Measurements from ENCODE around the gene NHEJ1. TPM values are rescaled to one million over a fixed set of nuclear protein-coding genes. Genes with fewer than 3 reads are reported as not detected.

The NHEJ1 gene
- total and polyA plus RNA-seq, 2 donors (not counting 3 experiments of a cell fraction or from before 2014, with no cell fraction given) = 12.8 to 12.9 TPM

DNA sequence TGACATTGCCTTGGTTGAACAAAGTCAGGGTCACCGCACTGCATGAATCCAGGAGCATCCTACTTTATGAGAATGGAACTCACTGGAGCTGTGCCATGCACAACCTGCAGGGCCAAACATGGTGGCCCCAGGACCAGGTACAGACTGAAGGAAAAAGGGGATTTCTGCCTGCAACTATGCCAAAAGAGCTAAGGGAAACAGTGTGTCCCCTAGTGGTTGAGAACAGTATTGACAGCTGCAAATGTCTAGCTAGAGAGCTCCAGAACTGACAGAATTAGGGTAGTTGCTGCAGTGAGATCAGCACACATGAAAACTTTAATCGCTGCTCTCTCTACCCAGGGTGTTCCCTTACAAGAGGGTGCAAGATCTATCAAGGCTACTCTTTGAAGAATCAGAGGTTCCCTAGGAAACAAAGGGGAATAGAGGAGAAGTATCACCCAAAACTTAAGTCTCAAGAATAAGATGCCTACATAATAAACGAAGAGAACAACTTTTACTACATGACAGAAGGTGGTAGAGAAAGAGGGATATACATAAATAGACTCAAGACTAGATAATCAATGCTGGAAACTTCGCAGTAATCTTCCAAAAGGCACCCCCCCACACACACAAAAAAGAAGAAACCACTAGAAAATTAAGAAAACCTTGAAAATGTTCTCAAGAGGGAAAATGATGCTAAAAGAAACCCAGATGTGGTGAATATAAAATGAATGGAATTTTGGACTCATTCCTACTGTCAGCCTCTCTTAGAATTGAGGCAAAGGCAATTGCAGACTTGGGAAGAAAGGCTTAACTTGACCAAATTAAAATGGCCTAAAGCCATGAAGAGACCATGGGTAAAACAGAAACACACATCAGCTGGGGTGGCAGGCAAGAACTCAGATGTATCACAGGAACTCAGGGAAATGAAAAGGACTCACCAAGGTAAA is 56.2 kb downstream of the NHEJ1 start:
- POLR2A ChIA-PET = no interaction called here
- TF ChIP-seq CTCF (IDR thresholded peaks at IDR 0.05; ENCODE audit: extremely low read depth in 1 of 2, insufficient read depth in 1 of 2, low read depth in 1 of 2, low read length in 2 of 2) (peak; percentile 84 to 86), MAX (IDR thresholded peaks at IDR 0.05; ENCODE audit: insufficient read depth, insufficient read length) (no peak), JUN (IDR thresholded peaks at IDR 0.05; ENCODE audit: borderline replicate concordance, insufficient read depth, insufficient read length, low read depth) (no peak)
- Histone ChIP-seq H3K9ac (replicated peaks; ENCODE audit: extremely low read depth, insufficient read depth, low read length) (no peak overlapping the region), H3K9me1 (replicated peaks; ENCODE audit: control insufficient read depth, extremely low read depth, insufficient read depth, low read length) (no peaks in the 10 kb centered on the region), H3K36me3 (ENCODE audit: control insufficient read depth in 2 of 2, extremely low read depth in 1 of 2, insufficient read depth in 2 of 2, low read length in 2 of 2) (no peaks in the 10 kb centered on the region), H3K27me3 (ENCODE audit: control insufficient read depth in 2 of 2, insufficient read depth in 2 of 2, low read length in 2 of 2) (no peaks in the 10 kb centered on the region), H3K27ac (ENCODE audit: insufficient read depth, low read depth, low read length) (no peak overlapping the region), H3K4me3 (replicated peaks in 1 of 3; ENCODE audit: insufficient read depth in 1 of 3, low read depth in 1 of 3, low read length in 3 of 3) (no peak overlapping the region), H3K4me2 (ENCODE audit: insufficient read depth, low read length) (no peak overlapping the region), H3K9me3 (replicated peaks; ENCODE audit: control insufficient read depth, insufficient read depth, low read length) (no peaks in the 10 kb centered on the region), H2AFZ (ENCODE audit: low read depth, low read length) (no peak overlapping the region), H3K4me1 (ENCODE audit: control insufficient read depth, extremely low read depth, insufficient read depth, low read length) (no peaks in the 10 kb centered on the region), H3K79me2 (ENCODE audit: control insufficient read depth, insufficient read depth, low read length) (no peaks in the 10 kb centered on the region), H4K20me1 (replicated peaks; ENCODE audit: control insufficient read depth, extremely low read depth, insufficient read depth, low read length) (no peaks in the 10 kb centered on the region)
- CTCF ChIA-PET = interaction anchor here (0.6 to 4.0 kb wide), 40 partner anchors 8 to 406 kb away, joined by 3 to 71 read pairs (median 6); partner anchors contain the start of gene CFAP65
- intact Hi-C loops (cut with micrococcal nuclease) (loop anchor here (1.0 to 5.0 kb wide), 3 partner anchors 31 to 122 kb away; no protein-coding TSS in a partner anchor), dilution Hi-C loops (cut with MboI; ENCODE audit: extremely low pct_ligation_motif_present, low sequenced_read_pairs) (no loop called here)
- peak; percentile 35 for DNase-seq (ENCODE audit: low read depth, low spot score)
- no TSS peak for BruUV-seq (replicated peaks)
- FAIRE-seq = peak; percentile 91
